Retinal pigment epithelial cell (primary cell): ENCODE data around the gene AKR1C1.
"Not testable (repeated sequence)": the region's sequence is repeated elsewhere in the genome, so short reads cannot be mapped to it uniquely, and the experiment has no call there.

Source experiments
- DNase-seq: peaks from one replicate; pipeline ENCODE4 v3.0.0-alpha.2; 2010; ENCODE audit warnings: low read depth
- H3K4me3 ChIP-seq: 2 replicates; pipeline ENCODE4 v1.5.1; 2011; ENCODE audit warnings: mild to moderate bottlenecking, low read length, control low read depth, moderate library complexity
- TF ChIP-seq, protein P1 (sequence below): conservative IDR thresholded peaks from 2 replicates; pipeline ENCODE4 v1.5.1; 2011; ENCODE audit warnings: low read depth, low read length, control low read depth, inconsistent platforms

The AKR1C1 gene

DNA sequence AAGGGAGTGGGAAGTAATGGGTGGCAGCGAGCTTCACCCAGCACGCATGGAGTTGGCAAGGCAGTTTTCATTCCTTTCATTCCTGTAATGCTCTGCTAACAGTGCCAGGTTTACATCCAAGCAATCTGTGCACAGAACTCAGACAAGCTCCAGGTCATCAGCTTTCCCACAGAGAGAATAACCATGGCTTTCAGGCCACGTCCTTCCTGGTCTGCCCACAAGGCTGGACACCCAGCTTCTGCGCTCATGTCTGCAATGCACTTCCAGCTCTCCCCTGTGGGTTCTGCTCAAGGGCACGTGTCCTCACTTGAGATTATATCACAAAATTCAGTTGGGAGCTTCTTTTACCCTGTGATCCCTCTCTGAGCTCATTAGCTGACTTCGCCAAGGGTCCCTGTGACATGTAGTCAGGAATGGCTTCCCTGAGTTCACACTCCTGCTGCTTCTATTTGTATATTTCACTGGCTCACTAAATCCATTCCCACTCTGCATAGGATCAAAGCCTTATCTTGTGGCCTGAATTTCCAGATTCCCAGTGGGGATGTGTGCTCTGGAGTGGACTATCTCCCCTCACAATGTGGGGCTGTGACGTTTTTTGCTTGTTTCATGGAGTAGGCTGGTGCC, 21.9 kb downstream of the AKR1C1 start:
- no peak overlapping the region for H3K4me3 ChIP-seq
- TF ChIP-seq, protein P1, sequence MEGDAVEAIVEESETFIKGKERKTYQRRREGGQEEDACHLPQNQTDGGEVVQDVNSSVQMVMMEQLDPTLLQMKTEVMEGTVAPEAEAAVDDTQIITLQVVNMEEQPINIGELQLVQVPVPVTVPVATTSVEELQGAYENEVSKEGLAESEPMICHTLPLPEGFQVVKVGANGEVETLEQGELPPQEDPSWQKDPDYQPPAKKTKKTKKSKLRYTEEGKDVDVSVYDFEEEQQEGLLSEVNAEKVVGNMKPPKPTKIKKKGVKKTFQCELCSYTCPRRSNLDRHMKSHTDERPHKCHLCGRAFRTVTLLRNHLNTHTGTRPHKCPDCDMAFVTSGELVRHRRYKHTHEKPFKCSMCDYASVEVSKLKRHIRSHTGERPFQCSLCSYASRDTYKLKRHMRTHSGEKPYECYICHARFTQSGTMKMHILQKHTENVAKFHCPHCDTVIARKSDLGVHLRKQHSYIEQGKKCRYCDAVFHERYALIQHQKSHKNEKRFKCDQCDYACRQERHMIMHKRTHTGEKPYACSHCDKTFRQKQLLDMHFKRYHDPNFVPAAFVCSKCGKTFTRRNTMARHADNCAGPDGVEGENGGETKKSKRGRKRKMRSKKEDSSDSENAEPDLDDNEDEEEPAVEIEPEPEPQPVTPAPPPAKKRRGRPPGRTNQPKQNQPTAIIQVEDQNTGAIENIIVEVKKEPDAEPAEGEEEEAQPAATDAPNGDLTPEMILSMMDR, result no peak
- DNase-seq, result peak; percentile 21

DNA sequence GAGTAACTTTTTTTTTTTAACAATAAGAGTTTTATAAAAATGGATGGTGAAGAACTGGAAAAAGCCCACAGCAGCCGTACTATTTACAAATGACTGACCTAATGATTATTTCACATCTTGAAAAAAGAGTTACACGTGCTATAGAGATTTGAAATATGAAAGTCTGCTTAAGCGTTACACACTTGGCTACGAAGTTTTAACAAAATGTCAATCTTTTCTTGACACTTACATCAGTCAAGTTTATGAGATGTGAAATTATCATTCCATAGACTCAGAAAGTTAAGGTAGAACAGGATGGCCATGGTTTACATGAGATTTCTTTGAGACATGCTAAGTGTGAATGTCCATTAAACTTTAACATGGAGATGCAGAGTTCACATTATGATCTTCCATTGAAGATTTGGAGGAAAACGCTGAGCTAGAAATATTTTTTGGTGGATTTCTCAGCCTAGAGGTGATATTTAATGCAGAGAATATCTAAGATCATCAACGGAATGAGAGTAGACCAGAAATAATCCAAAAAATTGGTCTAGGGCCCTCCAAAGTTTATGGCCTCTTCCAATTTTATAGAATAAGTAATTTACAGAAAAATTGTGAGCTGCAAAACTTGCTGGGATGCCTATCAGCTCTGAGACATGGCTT, 24.9 kb downstream of the AKR1C1 start:
- H3K4me3 ChIP-seq, DNase-seq: not testable (repeated sequence)

DNA sequence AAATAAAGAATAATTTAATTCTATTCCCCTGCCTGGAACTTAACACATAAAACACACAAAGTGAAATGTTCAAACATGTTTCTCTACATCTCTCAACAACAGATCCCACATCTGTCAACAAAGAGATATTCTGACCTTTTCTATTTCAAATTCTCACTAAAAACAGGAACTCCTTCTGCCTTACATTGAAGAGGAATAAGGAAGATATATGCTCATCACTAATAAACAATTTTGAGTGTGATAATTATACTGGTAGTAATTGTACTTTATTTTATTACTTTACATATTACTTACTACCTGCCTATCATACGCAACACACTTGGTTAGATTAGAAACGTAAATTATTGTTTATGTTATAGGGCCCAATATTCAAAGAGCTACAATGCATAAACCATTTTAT, 27.0 kb downstream of the AKR1C1 start:
- H3K4me3 ChIP-seq, result no peak overlapping the region
- TF ChIP-seq, protein P1, result no peak
- DNase-seq, result no peak

DNA sequence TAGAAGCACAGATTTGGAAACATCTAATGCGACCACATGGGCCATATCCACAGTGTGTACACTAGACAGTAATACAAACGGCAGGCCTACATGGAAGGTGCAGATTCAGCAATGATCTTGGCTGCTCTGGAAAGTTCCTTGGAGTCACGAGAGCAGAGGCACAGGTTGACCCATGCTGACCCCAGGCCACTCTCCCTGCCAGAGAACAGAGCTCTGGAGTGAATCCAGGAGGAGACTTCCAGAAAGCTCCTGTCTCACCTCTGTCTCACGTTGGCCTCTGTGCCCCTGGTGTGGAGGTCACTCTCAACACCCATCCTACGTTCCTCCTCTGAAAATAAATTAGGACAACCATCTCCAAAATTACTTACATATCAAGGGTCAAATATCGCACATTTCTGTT, 28.2 kb downstream of the AKR1C1 start:
- not testable (repeated sequence) for H3K4me3 ChIP-seq, DNase-seq

DNA sequence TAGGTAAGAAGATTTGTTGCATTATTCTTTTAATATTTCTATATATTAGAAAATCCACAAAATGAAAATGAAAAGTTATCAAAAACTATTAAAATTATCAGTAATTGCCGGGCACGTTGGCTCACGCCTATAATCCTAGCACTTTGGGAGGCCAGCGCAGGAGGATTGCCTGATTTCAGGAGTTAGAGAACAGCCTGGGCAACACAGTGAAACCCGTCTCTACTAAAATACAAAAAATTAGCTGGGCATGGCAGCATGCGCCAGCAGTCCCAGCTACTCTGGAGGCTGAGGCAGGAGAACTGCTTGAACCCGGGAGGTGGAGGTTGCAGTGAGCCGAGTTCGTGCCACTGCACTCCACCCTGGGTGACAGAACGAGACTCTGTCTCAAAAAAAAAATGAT, 29.3 kb downstream of the AKR1C1 start:
- not testable (repeated sequence) for DNase-seq, H3K4me3 ChIP-seq

DNA sequence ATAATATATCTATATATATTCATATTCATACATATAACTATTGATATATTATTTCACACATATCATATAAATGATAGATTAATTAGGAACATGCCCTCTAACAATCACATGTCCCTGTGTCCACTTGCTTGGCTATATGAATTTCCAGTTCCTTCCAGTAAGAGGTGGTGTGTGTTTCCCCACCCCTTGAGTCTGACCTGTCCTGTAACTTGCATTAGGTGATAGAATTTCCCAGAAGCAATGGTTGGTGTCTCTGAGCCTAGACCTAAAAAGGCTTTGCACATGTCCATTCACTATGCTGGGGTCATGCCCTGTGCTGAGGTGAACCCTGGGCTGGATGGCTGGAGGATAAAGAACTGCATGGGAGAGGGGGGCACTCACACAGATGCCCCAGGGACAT, 31.0 kb downstream of the AKR1C1 start:
- H3K4me3 ChIP-seq, DNase-seq: not testable (repeated sequence)

DNA sequence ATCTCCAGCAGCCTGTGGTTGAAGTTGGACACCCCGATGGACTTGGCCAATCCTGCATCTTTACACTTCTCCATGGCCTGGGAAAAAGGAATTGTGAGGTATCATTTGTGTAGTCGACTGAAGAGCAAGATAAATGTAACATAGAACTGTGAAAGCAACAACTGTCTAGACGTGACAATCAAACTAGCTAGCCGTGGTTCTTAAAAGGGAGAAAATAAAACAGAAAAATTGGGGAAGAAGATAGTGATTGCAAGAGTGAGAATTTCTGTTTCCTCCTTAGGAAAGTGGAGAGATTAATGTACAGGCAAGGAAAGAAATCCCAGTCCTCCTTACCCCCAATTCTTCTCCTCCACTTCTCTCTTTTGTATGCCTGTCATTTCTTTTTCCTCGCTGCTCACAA, 35.5 kb downstream of the AKR1C1 start:
- H3K4me3 ChIP-seq, result no peak overlapping the region
- no peak for DNase-seq

DNA sequence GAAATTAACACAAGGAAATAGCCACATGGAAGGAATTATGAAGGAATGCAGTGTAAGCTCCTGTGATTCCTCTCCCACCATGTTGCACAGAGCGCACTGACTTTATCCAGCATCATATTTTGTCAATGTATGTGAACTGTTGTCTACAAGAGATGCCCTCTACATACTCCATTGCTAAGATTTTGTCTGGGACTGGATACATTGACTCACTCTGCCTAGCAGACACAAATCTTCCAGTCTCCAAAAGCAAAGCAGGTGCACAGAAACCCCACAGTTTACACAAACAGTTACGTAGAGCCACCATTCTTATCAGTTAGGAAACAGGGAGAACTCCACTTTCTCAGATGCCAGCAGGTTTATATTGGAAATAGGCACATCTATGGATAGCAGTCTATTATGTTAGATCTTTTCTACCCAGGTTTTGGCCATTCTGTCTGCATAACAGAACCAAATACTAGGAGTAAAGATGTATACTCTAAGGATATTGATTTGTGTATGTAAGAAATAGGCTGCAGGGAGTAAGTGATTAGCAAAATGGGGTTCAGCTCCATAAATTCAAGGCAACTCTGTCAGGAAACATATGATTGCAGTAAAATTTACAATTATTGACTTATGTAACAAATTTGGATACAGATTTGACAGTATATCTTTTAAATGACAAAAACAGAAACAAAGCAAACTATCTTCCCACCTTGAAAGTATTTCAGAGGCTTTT, 39.0 kb downstream of the AKR1C1 start:
- no peak overlapping the region for H3K4me3 ChIP-seq
- TF ChIP-seq, protein P1, result no peak
- DNase-seq, result no peak

More for the DNA sequence above, 35.5 kb downstream of the AKR1C1 start:
- TF ChIP-seq, protein P1, result no peak

DNA sequence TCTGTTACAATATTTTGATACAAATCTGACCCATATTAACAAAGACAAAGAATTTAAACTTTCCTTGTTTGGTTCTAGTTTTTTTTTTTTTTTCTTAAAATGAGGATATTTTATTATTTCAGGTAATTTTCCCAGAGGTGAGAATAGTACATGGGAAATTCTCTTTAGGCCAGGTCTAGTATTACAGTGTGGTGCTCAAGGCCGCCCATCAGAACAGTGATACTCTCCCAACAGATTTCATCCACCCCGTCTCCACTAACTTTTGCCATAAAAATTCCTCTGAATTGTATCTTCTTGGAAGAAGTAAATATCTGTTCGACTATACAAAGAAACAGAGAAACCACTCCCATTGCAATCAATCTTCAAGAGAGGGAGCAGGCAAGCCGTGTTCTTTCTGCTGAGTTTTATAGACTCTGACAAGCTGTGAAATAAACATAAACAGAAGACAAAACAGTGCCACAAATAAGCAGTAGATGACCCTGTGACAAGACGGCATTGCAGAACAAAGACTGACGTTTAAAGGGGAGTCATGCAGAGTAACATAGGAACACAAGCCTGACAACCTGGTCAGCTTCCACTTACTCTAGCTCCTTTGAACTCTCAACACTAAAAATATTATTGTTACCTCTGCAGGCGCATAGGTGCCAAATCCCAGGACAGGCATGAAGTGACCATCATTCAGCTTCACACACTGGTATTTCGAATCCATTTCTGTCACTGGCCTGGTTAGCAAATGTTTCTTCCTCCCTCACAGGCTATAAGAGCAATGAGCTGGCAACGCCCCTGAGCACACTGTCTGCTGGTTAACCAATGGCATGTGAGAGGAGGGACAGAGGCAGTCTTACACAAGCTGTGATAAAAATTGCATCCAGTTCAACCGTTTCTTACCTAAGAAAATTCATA, 40.2 kb downstream of the AKR1C1 start, which contains the start of gene AKR1C2:
AKR1C2 (minus strand) TSS at position 731 of the 903 bp plus-strand sequence; CDS start at position 709, 22 bp downstream.
- DNase-seq, H3K4me3 ChIP-seq: not testable (repeated sequence)

DNA sequence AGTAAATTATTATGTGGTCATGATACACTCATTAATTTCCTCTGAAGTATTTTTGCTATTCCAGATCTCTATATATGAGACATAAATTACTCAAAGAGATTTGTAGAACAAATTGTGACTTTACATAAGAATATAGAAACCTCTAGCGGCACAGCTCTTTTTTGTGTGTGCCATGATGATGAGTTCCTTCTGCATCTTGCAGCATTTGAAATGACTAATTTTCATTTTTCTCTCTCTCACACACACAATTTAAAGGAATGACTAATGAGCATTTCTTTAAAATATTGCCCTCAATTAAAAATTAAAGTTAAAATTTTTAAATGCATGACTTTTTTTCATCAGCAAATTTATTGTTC, 40.8 kb downstream of the AKR1C1 start:
- not testable (repeated sequence) for H3K4me3 ChIP-seq, DNase-seq

DNA sequence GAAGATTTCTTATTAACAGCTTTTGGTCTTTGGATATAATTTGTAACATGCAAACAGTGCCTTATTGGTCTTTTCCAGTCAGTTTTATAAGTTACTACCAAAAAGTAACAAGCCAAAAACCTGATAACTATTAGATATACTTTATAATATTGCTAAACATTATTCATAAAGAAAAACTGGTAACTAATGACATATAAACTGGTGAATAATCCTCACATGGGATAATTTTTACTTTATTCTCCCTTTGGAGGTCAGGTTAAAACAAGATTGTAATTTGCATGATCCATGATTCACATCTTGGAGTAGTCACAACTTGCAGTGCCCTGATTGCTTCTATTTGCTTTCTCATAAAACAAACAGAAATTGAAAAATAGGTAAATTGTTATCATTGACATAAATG, 41.3 kb downstream of the AKR1C1 start:
- not testable (repeated sequence) for H3K4me3 ChIP-seq, DNase-seq

DNA sequence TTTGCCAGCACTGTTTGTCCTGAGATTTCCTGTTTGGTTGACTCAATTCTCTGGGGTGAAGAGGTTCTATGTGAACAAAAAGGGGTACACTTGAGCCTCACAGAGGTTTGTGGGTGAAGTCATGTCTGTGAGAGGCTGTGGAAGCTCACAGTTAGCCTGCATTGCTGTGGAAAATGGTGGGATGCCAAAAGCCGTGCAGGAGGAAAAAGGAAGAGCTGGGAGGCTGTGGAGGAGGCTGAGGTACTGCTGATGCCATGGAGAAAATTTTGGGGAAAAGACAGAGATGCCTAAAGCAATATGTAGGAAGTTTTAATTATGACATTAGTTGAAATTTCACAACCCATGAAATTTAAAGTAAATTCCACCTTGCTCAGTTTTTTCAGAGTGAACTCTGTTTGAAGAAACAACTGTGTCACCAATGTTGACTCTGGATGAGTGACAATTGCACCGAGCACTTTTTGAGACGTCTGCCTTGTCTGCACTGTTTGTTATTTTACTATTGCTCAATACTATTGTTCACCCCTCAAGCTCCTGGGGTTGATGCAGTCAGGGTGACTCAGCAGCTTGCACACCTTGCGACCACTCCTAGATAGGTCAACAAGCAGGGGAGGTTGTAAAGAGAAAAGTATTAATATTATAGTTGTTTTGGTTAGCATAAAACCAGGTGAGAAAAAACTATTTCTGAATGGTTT, 45.8 kb downstream of the AKR1C1 start:
- DNase-seq, H3K4me3 ChIP-seq: not testable (repeated sequence)

DNA sequence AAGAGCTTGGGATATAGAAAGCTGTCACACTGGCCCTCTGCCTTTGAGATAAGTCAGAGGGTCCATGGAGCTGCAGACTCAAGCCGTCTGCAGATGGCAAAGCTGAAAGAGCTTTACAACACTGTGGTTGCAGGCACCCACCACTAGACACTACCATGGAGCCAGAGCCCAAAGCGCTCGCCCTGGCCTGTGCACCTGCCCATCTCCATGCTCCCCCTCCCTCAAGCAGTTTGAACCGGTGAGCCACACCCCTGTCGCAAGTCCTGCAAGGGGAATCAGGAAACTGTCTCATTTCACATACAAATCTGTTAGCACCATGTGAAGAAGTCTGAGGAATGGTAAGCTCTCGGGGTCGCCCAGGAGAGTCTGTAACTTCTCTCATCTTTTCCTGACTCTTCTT, 46.8 kb downstream of the AKR1C1 start:
- H3K4me3 ChIP-seq, DNase-seq: not testable (repeated sequence)
